Spinal cord (tissue), 10 donors: ENCODE data around the gene RGS6. TPM values are rescaled to one million over a fixed set of nuclear protein-coding genes. Genes with fewer than 3 reads are reported as not detected.
"Not testable (repeated sequence)": the region's sequence is repeated elsewhere in the genome, so short reads cannot be mapped to it uniquely, and the experiment has no call there.

Source experiments
- DNase-seq, 6 donors: peaks; one replicate each; pipeline versions ENCODE4 v3.0.0 to v3.0.0-alpha.2; 2013 to 2015; ENCODE audit warnings: low spot score in 6 of 6, low read depth in 4 of 6
- H3K27ac ChIP-seq: one replicate; pipeline ENCODE4 v1.5.1; 2013; ENCODE audit warnings: low read depth, low read length, control low read depth
- H3K27me3 ChIP-seq: one replicate; pipeline ENCODE4 v1.6.1; 2013; ENCODE audit warnings: low read length; ENCODE audit not compliant: control insufficient read depth, insufficient read depth
- H3K36me3 ChIP-seq: one replicate; pipeline ENCODE4 v1.6.1; 2013; ENCODE audit warnings: low read length; ENCODE audit not compliant: control insufficient read depth, insufficient read depth
- H3K4me1 ChIP-seq: one replicate; pipeline ENCODE4 v1.6.1; 2013; ENCODE audit warnings: low read length; ENCODE audit not compliant: control insufficient read depth, insufficient read depth
- H3K4me3 ChIP-seq: one replicate; pipeline ENCODE4 v1.5.1; 2013; ENCODE audit warnings: low read depth, low read length, control low read depth
- H3K9me3 ChIP-seq: one replicate; pipeline ENCODE4 v1.6.1; 2013; ENCODE audit warnings: low read length; ENCODE audit not compliant: control insufficient read depth, insufficient read depth
- WGBS: methylation state at CpG from one replicate; pipeline ENCODE4 v1.1.5; 2013; ENCODE audit warnings: missing lambda C conversion rate; ENCODE audit not compliant: insufficient coverage; 5-methylcytosine and 5-hydroxymethylcytosine counted together
- polyA plus RNA-seq, 2 donors: library from polyadenylated mRNA; unstranded; fragments of 120-200 nt; gene quantifications; one replicate each; pipeline ENCODE4 v1.2.1, GENCODE V29; 2013; ENCODE audit not compliant: insufficient read length in 2 of 2
- total RNA-seq, 2 donors: library from RNA; depleted of rRNA in 1 of 2; stranded (reverse); fragments of 120-200 nt in 1 of 2; fragments of >200 nt in 1 of 2; gene quantifications; one replicate each; pipeline versions ENCODE4 v1.2.3 to v1.2.4, GENCODE V29; 2013 to 2014
- donor health status: healthy.

Gene RGS6
- total and polyA plus RNA-seq, 4 donors, result 9.1 to 11.5 (median 10.3) TPM

DNA sequence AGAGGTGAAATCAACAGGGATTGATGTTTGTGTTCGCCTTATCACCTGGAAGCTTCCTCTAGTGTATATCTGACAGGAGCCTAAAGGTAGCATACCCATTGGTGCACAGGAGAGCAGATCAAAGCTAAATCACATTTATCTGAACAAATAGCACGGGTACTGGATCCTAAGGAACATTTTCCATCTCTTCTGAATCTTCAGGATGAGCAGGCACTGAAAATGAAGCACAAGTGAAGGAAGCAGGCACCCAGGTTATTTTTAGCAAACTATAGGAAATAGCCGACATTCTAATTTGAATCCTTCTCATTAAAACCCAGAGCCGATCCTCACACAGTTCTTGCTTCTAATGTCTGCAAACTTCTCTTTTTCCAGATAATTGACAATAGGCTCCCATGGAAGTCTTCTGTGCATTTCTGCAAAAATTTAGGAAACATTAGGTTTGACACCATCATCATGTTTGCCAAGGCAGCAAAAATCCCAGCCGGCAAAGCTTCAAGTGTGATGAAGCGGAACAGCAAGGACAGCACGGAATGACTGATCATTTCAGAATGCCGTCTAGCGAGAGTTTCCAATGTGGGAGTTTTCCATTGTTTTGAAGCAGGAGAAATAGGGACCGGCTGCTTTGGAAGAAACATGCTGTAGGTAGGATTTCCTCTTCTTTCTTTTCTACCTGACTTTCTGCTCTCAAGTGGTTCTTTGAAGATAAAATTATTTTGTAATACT is 24.3 kb upstream of the RGS6 start:
- peak in 1 of 6 donors; percentile 30 for DNase-seq
- H3K9me3 ChIP-seq, result no peaks in the 10 kb centered on the region
- no peaks in the 10 kb centered on the region for H3K36me3 ChIP-seq
- H3K27me3 ChIP-seq, result no peaks in the 10 kb centered on the region
- no peak overlapping the region for H3K4me3 ChIP-seq
- H3K4me1 ChIP-seq, result no peaks in the 10 kb centered on the region
- 64% methylated on average over 8 of the region's 10 CpGs for WGBS
- no peak overlapping the region for H3K27ac ChIP-seq

DNA sequence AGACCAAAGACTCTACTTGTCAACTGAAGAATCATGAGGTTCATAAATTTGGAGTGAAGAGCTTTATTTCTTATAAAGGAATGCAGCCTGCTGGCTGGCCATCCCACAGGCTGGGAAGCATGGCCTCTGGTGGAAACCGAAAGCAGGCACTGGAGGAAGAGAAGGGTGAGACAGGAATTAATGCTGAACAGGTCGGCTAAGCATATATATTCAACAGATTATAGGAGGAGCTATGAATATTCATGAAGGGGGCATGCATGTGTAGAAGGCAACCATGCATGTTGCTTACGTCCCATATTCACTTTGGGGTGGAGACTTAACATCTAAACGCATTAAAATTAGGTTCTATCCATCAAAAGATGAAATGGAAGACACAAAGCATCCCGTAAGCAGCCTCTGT is 20.6 kb upstream of the RGS6 start:
- H3K27me3 ChIP-seq, result no peaks in the 10 kb centered on the region
- H3K4me3 ChIP-seq, result no peak overlapping the region
- H3K27ac ChIP-seq, result no peak overlapping the region
- 67% methylated on average over 1 of the region's 5 CpGs for WGBS
- H3K9me3 ChIP-seq, result no peaks in the 10 kb centered on the region
- no peaks in the 10 kb centered on the region for H3K4me1 ChIP-seq
- H3K36me3 ChIP-seq, result no peaks in the 10 kb centered on the region
- DNase-seq, result no peak

GRCh38 chr14:71913342-71913741 is 18.9 kb upstream of the RGS6 start:
- no peak overlapping the region for H3K4me3 ChIP-seq
- no peak overlapping the region for H3K27ac ChIP-seq
- H3K9me3 ChIP-seq, result no peaks in the 10 kb centered on the region
- H3K4me1 ChIP-seq, result no peaks in the 10 kb centered on the region
- WGBS, result 60% methylated on average over 1 of the region's 5 CpGs
- no peaks in the 10 kb centered on the region for H3K36me3 ChIP-seq
- no peak for DNase-seq
- no peaks in the 10 kb centered on the region for H3K27me3 ChIP-seq

DNA sequence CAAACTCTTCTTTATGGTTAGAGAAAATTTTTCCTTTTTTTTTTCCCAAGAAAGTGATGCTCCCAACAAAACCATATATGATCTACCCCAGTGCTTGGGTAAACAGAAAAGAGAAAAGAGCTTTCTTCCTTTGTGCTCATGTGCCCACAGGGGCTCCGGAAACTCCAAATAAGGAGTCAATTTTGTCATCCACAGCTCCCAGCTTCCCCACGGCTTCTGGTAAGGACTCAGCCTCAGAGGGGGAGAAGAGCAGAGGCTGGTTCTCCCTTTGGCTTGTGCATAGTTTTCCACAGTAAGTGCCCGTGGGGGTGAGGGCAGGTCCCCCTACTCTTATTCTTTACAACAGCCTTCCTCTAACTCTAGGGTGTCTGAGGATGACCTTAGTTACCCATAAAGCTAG is 13.3 kb upstream of the RGS6 start:
- no peak for DNase-seq
- no peaks in the 10 kb centered on the region for H3K36me3 ChIP-seq
- WGBS, result no CpG with 5 or more reads among the region's 3 CpGs
- H3K27ac ChIP-seq, result no peak overlapping the region
- no peaks in the 10 kb centered on the region for H3K9me3 ChIP-seq
- H3K27me3 ChIP-seq, result no peaks in the 10 kb centered on the region
- no peak overlapping the region for H3K4me3 ChIP-seq
- no peaks in the 10 kb centered on the region for H3K4me1 ChIP-seq

DNA sequence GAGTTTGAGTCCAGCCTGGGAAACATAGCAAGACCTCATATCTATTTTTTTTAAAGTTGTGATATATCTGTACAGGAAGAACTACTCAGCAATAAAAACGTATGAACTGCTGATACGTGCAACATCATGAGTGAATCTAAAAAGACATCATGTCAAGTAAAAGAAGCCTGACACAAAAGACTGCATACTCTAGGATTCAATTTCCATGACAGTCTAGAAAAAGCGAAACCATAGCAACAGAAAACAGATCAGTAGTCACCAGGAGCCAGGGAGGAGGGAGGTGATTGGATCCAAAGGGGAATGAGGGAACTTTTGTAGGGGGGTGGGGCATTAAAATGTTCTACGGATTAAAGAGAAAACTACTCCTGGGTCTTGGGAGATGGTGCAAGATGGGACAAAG is 8.7 kb upstream of the RGS6 start:
- H3K27ac ChIP-seq, result no peak overlapping the region
- no peaks in the 10 kb centered on the region for H3K36me3 ChIP-seq
- no peak for DNase-seq
- H3K4me1 ChIP-seq, result no peaks in the 10 kb centered on the region
- H3K9me3 ChIP-seq, result no peaks in the 10 kb centered on the region
- no peak overlapping the region for H3K4me3 ChIP-seq
- 67% methylated on average over 2 of the region's 4 CpGs for WGBS
- no peaks in the 10 kb centered on the region for H3K27me3 ChIP-seq

DNA sequence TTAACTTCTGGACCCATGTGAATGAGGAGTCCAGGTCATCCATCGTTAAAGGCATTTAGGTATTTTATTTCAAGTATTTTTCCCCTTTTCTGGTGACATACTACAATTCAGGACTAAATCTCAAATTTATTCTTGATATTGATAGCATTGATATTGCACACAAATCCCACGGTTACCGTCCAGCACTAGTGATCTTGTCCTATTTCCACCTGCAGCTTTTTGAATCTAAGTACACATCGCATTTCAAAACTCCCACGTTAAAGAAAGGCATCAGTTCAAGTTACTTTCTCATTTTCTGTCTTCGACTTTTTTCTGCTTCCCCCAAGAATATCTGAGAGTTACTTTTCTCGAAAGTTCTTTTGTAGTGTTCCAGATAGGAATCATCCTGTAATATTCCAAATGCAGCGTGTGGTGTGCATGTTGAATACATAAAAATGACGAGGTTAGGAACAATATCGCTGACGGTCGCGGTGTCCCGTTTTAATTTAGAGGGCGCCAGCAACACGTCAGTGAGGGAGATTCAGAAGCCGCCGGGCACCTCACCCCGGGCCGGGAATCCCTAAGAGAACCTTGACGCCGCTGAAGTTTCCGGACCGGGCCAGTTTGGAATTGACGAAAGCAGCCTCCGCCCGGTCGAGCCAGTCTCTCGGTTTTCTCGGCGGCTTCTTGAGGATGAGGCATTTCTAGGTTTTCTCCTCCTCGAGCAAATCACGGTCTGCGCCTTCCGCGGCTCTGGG is 569 bp upstream of the RGS6 start:
- Histone ChIP-seq H3K4me3 (peak overlapping the region; percentile 36), H3K36me3 (no peaks in the 10 kb centered on the region), H3K27me3 (peaks cover 25% of the 10 kb centered on the region), H3K9me3 (no peaks in the 10 kb centered on the region), H3K4me1 (peaks cover 13% of the 10 kb centered on the region), H3K27ac (no peak overlapping the region)
- under 1% methylated on average over 29 of the region's 36 CpGs for WGBS
- DNase-seq, result peak in 3 of 6 donors; percentile 20 to 77 (median 62)

GRCh38 chr14:71933001-71933587 is 865 bp downstream of the RGS6 start:
- DNase-seq, result peak in 4 of 6 donors; percentile 9 to 62 (median 35)
- H3K27ac ChIP-seq, result peak overlapping the region; percentile 12
- under 1% methylated on average over 24 of the region's 24 CpGs for WGBS
- H3K9me3 ChIP-seq, result no peaks in the 10 kb centered on the region
- peaks cover 13% of the 10 kb centered on the region for H3K4me1 ChIP-seq
- H3K36me3 ChIP-seq, result no peaks in the 10 kb centered on the region
- H3K27me3 ChIP-seq, result peaks cover 25% of the 10 kb centered on the region
- H3K4me3 ChIP-seq, result peak overlapping the region; percentile 43

DNA sequence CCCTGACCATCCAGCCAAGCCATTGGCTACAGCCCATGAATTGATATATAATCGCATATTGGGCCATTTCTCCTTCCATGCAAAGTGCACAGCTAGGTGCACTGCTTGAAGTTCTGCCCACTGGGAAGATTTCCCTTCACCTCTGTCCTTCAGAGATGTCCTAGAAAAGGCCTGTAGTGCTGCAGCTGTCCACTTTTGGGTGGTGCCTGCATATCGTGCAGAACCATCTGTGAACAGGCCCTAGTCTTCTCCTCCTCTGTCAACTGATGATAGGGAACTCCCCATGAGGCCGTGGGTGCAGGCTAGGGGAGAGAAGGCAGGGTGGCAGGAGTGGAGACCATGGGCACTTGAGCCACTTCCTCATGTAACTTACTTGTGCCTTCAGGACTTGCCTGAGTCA is 6.0 kb downstream of the RGS6 start:
- DNase-seq, H3K36me3 ChIP-seq, H3K9me3 ChIP-seq, H3K27me3 ChIP-seq, H3K4me3 ChIP-seq, H3K4me1 ChIP-seq, H3K27ac ChIP-seq: not testable (repeated sequence)
- WGBS, result 89% methylated on average over 1 of the region's 3 CpGs

- H3K27me3 ChIP-seq, H3K4me3 ChIP-seq, DNase-seq, H3K36me3 ChIP-seq, H3K9me3 ChIP-seq, H3K27ac ChIP-seq, H3K4me1 ChIP-seq: not testable (repeated sequence)
- WGBS, result 89% methylated on average over 1 of the region's 1 CpG
Observed at GRCh38 chr14:71939344-71939743, 7.1 kb downstream of the RGS6 start.

GRCh38 chr14:71940500-71940899 is 8.3 kb downstream of the RGS6 start:
- H3K4me1 ChIP-seq, DNase-seq, H3K36me3 ChIP-seq, H3K27ac ChIP-seq, H3K9me3 ChIP-seq, H3K4me3 ChIP-seq, H3K27me3 ChIP-seq: not testable (repeated sequence)
